Chondrocyte (in vitro differentiated cells): Measurements from ENCODE around the gene MARCHF9. TPM values are rescaled to one million over a fixed set of nuclear protein-coding genes. Genes with fewer than 3 reads are reported as not detected.

ENCODE experiments used
- DNase-seq: peaks from one replicate; pipeline ENCODE4 v3.0.0; 2021; ENCODE audit warnings: mixed read lengths, low spot score
- H3K27ac Mint-ChIP-seq: one replicate; pipeline ENCODE4 v1.8.0; 2021; ENCODE audit warnings: mild to moderate bottlenecking, moderate library complexity, mixed read lengths; ENCODE audit not compliant: unreplicated experiment
- H3K27me3 Mint-ChIP-seq: 2 replicates; pipeline ENCODE4 v1.8.0; 2021; ENCODE audit warnings: low read depth, mixed read lengths
- H3K36me3 Mint-ChIP-seq: 2 replicates; pipeline ENCODE4 v1.8.0; 2021; ENCODE audit warnings: low read depth, mixed read lengths
- H3K4me1 Mint-ChIP-seq: 2 replicates; pipeline ENCODE4 v1.8.0; 2021; ENCODE audit warnings: low read depth, mild to moderate bottlenecking, mixed read lengths
- H3K4me3 Mint-ChIP-seq: one replicate; pipeline ENCODE4 v1.8.0; 2021; ENCODE audit warnings: mild to moderate bottlenecking, moderate library complexity, mixed read lengths; ENCODE audit not compliant: unreplicated experiment
- H3K9me3 Mint-ChIP-seq: 2 replicates; pipeline ENCODE4 v1.8.0; 2021; ENCODE audit warnings: low read depth, mixed read lengths
- total RNA-seq: library from RNA; stranded (reverse); gene quantifications from 3 replicates; pipeline ENCODE4 v1.2.1, GENCODE V29; 2021
- TF ChIP-seq, protein P1 (sequence below): fragments of 200-600 bp; sonication (generic); IDR thresholded peaks from 2 replicates; pipeline ENCODE4 v1.5.0; 2021; ENCODE audit warnings: antibody characterized with exemption, mild to moderate bottlenecking, moderate library complexity

Gene MARCHF9
- total RNA-seq, 1 donor from 2014 or later, result 21.8 TPM

DNA sequence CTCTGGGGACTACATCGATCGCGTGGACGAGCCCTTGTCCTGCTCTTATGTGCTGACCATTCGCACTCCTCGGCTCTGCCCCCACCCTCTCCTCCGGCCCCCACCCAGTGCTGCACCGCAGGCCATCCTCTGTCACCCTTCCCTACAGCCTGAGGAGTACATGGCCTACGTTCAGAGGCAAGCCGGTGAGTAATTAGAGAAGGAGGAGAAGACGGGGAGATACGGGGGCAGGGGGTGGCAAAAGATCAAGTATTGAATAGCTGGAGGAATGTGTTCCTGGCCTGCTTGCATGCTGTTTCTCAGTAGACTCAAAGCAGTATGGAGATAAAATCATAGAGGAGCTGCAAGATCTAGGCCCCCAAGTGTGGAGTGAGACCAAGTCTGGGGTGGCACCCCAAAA, 39.1 kb upstream of the MARCHF9 start:
- H3K4me3 Mint-ChIP-seq, result no peak overlapping the region
- H3K9me3 Mint-ChIP-seq, result peaks cover 4% of the 10 kb centered on the region
- H3K27me3 Mint-ChIP-seq, result no peaks in the 10 kb centered on the region
- H3K4me1 Mint-ChIP-seq, result no peaks in the 10 kb centered on the region
- DNase-seq, result no peak
- H3K27ac Mint-ChIP-seq, result no peak overlapping the region
- H3K36me3 Mint-ChIP-seq, result peaks cover 34% of the 10 kb centered on the region
- TF ChIP-seq, protein P1, sequence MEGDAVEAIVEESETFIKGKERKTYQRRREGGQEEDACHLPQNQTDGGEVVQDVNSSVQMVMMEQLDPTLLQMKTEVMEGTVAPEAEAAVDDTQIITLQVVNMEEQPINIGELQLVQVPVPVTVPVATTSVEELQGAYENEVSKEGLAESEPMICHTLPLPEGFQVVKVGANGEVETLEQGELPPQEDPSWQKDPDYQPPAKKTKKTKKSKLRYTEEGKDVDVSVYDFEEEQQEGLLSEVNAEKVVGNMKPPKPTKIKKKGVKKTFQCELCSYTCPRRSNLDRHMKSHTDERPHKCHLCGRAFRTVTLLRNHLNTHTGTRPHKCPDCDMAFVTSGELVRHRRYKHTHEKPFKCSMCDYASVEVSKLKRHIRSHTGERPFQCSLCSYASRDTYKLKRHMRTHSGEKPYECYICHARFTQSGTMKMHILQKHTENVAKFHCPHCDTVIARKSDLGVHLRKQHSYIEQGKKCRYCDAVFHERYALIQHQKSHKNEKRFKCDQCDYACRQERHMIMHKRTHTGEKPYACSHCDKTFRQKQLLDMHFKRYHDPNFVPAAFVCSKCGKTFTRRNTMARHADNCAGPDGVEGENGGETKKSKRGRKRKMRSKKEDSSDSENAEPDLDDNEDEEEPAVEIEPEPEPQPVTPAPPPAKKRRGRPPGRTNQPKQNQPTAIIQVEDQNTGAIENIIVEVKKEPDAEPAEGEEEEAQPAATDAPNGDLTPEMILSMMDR, result no peak

DNA sequence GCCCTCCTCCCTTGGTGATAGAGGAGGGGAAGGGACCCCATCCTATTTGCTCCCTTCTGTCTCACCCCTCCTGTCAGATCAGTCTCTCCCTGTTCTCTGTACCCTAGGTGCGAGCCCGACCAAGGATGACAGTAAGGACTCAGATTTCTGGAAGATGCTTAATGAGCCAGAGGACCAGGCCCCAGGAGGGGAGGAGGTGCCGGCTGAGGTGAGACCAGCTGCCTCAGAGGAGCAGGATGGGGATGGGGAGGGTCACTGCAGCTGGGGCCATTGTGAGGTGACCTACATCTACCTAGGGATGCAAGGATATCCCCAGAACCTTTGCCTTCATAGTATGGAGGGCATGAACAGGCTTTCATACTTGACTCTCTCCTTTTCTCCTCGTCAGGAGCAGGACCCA, 38.6 kb upstream of the MARCHF9 start:
- Mint-ChIP-seq H3K9me3 (peaks cover 4% of the 10 kb centered on the region), H3K27ac (no peak overlapping the region), H3K36me3 (peaks cover 36% of the 10 kb centered on the region), H3K4me3 (no peak overlapping the region), H3K4me1 (no peaks in the 10 kb centered on the region), H3K27me3 (no peaks in the 10 kb centered on the region)
- TF ChIP-seq, protein P1, result no peak
- no peak for DNase-seq

DNA sequence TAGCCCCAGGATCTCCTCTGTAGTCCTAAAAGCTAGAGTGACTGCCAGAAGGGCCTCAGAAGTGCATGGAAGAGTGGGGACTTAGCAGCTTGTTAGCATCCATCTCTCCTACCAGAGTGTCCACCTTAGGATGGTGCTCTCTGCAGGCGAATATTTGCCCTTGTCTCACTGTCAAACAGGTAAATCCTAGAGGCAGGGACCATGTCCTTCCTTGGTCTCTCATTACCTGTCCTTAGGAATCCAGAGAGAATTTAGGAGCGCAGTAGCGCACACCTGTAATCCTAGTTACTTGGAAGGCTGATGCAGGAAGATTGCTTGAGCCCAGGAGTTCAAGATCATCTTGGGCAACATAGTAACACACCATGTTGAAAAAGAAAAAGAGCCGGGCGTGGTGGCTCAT, 37.8 kb upstream of the MARCHF9 start:
- H3K4me3 Mint-ChIP-seq, result no peak overlapping the region
- peaks cover under 1% of the 10 kb centered on the region for H3K9me3 Mint-ChIP-seq
- no peak overlapping the region for H3K27ac Mint-ChIP-seq
- no peaks in the 10 kb centered on the region for H3K4me1 Mint-ChIP-seq
- no peaks in the 10 kb centered on the region for H3K27me3 Mint-ChIP-seq
- TF ChIP-seq, protein P1, result no peak
- DNase-seq, result no peak
- H3K36me3 Mint-ChIP-seq, result peaks cover 35% of the 10 kb centered on the region

DNA sequence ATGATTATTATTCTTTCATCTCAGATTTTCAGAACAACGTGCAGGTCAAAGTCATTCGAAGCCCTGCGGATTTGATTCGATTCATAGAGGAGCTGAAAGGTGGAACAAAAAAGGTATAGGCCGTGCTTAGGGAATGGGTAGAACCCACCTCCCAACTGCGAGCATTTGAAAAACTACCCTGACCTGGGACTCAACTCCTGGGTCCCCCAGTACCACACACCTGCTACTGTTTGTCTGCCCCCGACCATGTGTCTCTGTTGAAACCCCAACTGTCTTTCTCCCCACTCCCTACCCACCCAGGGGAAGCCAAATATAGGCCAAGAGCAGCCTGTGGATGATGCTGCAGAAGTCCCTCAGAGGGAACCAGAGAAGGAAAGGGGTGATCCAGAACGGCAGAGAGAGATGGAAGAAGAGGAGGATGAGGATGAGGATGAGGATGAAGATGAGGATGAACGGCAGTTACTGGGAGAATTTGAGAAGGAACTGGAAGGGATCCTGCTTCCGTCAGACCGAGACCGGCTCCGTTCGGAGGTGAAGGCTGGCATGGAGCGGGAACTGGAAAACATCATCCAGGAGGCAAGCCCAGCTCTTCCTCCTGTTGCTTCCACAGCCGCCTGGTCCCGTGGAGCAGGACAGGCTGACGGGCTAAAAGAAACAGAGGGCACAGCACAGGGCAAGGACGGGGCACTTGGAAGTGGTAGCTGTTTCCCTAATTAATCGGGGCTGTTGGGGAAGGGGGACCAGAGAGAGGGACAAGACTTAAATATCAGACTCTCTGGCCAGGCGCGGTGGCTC, 36.9 kb upstream of the MARCHF9 start:
- no peaks in the 10 kb centered on the region for H3K9me3 Mint-ChIP-seq
- H3K4me3 Mint-ChIP-seq, result no peak overlapping the region
- H3K27ac Mint-ChIP-seq, result no peak overlapping the region
- peaks cover 32% of the 10 kb centered on the region for H3K36me3 Mint-ChIP-seq
- DNase-seq, result no peak
- peaks cover under 1% of the 10 kb centered on the region for H3K4me1 Mint-ChIP-seq
- TF ChIP-seq, protein P1, result no peak
- no peaks in the 10 kb centered on the region for H3K27me3 Mint-ChIP-seq

DNA sequence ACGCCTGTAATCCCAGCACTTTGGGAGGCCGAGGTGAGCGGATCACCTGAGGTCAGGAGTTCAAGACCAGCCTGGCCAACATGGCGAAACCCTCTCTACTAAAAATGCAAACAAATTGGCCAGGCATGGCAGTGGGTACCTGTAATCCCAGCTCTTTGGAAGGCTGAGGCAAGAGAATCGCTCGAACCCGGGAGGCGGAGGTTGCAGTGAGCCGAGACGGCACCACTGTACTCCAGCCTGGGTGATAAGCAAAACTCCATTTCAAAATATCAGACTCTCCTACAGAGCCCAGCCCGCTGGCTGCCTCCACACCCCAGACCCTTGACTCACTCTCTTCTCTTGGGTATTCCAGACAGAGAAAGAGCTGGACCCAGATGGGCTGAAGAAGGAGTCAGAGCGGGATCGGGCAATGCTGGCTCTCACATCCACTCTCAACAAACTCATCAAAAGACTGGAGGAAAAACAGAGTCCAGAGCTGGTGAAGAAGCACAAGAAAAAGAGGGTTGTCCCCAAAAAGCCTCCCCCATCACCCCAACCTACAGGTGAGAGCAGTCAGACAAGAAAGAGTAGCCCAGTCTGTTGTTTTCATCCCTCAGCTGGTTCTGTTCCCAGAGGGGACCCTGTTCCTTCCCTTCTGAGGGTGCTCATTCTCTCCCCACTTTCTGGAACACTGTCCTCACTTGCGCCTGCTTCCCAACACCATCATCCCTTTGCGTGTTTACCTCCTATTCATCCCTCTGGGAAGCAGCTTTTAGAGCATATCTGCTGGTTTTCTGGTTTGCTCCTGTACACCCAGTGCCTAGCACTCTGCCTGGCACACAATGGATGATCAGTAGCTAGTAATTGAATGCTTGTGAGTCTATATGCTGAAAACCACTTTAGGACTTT, 36.0 kb upstream of the MARCHF9 start:
- DNase-seq, result no peak
- no peaks in the 10 kb centered on the region for H3K27me3 Mint-ChIP-seq
- H3K27ac Mint-ChIP-seq, result no peak overlapping the region
- H3K9me3 Mint-ChIP-seq, result no peaks in the 10 kb centered on the region
- H3K4me3 Mint-ChIP-seq, result no peak overlapping the region
- H3K4me1 Mint-ChIP-seq, result peaks cover 3% of the 10 kb centered on the region
- peaks cover 32% of the 10 kb centered on the region for H3K36me3 Mint-ChIP-seq
- TF ChIP-seq, protein P1, result no peak
